HEK293 (cell line): ENCODE data around the gene PRKG1.

Experiments
- CTCF ChIP-seq: fragments of 450-650 bp; formaldehyde crosslinking; IDR thresholded peaks from 2 replicates; pipeline ENCODE4 v1.5.1; 2016; ENCODE audit warnings: missing biosample characterization, missing genetic modification characterization
- MZF1 ChIP-seq: fragments of 450-650 bp; formaldehyde crosslinking; IDR thresholded peaks from 2 replicates; pipeline ENCODE4 v1.5.1; 2017; ENCODE audit warnings: missing biosample characterization, missing genetic modification characterization, borderline replicate concordance
- SETDB1 ChIP-seq: IDR thresholded peaks from one replicate; pipeline ENCODE4 v1.6.1; 2017; ENCODE audit warnings: mild to moderate bottlenecking, low read length, moderate library complexity, mixed read lengths; ENCODE audit not compliant: insufficient read length
- SP3 ChIP-seq: fragments of 450-650 bp; formaldehyde crosslinking; IDR thresholded peaks from 2 replicates; pipeline ENCODE4 v1.5.1; 2016; ENCODE audit warnings: missing biosample characterization, missing genetic modification characterization
- TCF7L2 ChIP-seq: IDR thresholded peaks from 2 replicates; pipeline ENCODE4 v1.6.1; 2011; ENCODE audit warnings: low read depth, mild to moderate bottlenecking, inconsistent platforms, low read length, moderate library complexity, borderline replicate concordance
- ZBTB6 ChIP-seq: fragments of 450-650 bp; formaldehyde crosslinking; IDR thresholded peaks from 2 replicates; pipeline ENCODE4 v1.5.1; 2017; ENCODE audit warnings: missing biosample characterization, missing genetic modification characterization
- ZNF18 ChIP-seq: fragments of 450-650 bp; formaldehyde crosslinking; IDR thresholded peaks from 2 replicates; pipeline ENCODE4 v1.5.1; 2016; ENCODE audit warnings: missing biosample characterization, missing genetic modification characterization
- ZNF184 ChIP-seq: fragments of 450-650 bp; IDR thresholded peaks from 2 replicates; pipeline ENCODE4 v1.5.1; 2018; ENCODE audit warnings: missing biosample characterization, mild to moderate bottlenecking, missing genetic modification characterization
- ZNF223 ChIP-seq: fragments of 450-650 bp; formaldehyde crosslinking; IDR thresholded peaks from 2 replicates; pipeline ENCODE4 v1.5.1; 2016; ENCODE audit warnings: missing biosample characterization, missing genetic modification characterization
- ZNF292 ChIP-seq: fragments of 450-650 bp; formaldehyde crosslinking; IDR thresholded peaks from 2 replicates; pipeline ENCODE4 v1.5.1; 2016; ENCODE audit warnings: low read depth, missing biosample characterization, missing genetic modification characterization, borderline replicate concordance
- ZNF302 ChIP-seq: fragments of 450-650 bp; formaldehyde crosslinking; IDR thresholded peaks from 2 replicates; pipeline ENCODE4 v1.5.1; 2016; ENCODE audit warnings: missing biosample characterization, missing genetic modification characterization, low read depth
- ZNF518A ChIP-seq: fragments of 450-650 bp; formaldehyde crosslinking; conservative IDR thresholded peaks from 2 replicates; pipeline ENCODE4 v1.5.1; 2016; ENCODE audit warnings: low read depth, missing biosample characterization, missing genetic modification characterization
- ZNF561 ChIP-seq: fragments of 450-650 bp; IDR thresholded peaks from 2 replicates; pipeline ENCODE4 v1.5.1; 2018; ENCODE audit warnings: missing biosample characterization, missing genetic modification characterization, borderline replicate concordance
- ZNF626 ChIP-seq: fragments of 450-650 bp; sonication (Bioruptor Pico); formaldehyde crosslinking; IDR thresholded peaks from 2 replicates; pipeline ENCODE4 v1.5.1; 2018; ENCODE audit warnings: missing biosample characterization, missing genetic modification characterization, inconsistent platforms
- ZNF629 ChIP-seq: fragments of 450-650 bp; formaldehyde crosslinking; IDR thresholded peaks from 2 replicates; pipeline ENCODE4 v1.5.1; 2017; ENCODE audit warnings: missing biosample characterization, missing genetic modification characterization
- ZNF707 ChIP-seq: fragments of 450-650 bp; formaldehyde crosslinking; IDR thresholded peaks from 2 replicates; pipeline ENCODE4 v1.5.1; 2016; ENCODE audit warnings: missing biosample characterization, missing genetic modification characterization
- ZNF777 ChIP-seq: fragments of 450-650 bp; formaldehyde crosslinking; IDR thresholded peaks from 2 replicates; pipeline ENCODE4 v1.5.1; 2017; ENCODE audit warnings: missing biosample characterization, missing genetic modification characterization, borderline replicate concordance
- TF ChIP-seq, protein P1 (sequence below): fragments of 450-650 bp; formaldehyde crosslinking; IDR thresholded peaks from 2 replicates; pipeline ENCODE4 v1.5.1; 2016; ENCODE audit warnings: missing biosample characterization, missing genetic modification characterization, borderline replicate concordance

Gene PRKG1

GRCh38 chr10:51699475-51700227 is 625.4 kb downstream of the PRKG1 start, which contains the start of gene CSTF2T (continued):
- TF ChIP-seq, protein P1, sequence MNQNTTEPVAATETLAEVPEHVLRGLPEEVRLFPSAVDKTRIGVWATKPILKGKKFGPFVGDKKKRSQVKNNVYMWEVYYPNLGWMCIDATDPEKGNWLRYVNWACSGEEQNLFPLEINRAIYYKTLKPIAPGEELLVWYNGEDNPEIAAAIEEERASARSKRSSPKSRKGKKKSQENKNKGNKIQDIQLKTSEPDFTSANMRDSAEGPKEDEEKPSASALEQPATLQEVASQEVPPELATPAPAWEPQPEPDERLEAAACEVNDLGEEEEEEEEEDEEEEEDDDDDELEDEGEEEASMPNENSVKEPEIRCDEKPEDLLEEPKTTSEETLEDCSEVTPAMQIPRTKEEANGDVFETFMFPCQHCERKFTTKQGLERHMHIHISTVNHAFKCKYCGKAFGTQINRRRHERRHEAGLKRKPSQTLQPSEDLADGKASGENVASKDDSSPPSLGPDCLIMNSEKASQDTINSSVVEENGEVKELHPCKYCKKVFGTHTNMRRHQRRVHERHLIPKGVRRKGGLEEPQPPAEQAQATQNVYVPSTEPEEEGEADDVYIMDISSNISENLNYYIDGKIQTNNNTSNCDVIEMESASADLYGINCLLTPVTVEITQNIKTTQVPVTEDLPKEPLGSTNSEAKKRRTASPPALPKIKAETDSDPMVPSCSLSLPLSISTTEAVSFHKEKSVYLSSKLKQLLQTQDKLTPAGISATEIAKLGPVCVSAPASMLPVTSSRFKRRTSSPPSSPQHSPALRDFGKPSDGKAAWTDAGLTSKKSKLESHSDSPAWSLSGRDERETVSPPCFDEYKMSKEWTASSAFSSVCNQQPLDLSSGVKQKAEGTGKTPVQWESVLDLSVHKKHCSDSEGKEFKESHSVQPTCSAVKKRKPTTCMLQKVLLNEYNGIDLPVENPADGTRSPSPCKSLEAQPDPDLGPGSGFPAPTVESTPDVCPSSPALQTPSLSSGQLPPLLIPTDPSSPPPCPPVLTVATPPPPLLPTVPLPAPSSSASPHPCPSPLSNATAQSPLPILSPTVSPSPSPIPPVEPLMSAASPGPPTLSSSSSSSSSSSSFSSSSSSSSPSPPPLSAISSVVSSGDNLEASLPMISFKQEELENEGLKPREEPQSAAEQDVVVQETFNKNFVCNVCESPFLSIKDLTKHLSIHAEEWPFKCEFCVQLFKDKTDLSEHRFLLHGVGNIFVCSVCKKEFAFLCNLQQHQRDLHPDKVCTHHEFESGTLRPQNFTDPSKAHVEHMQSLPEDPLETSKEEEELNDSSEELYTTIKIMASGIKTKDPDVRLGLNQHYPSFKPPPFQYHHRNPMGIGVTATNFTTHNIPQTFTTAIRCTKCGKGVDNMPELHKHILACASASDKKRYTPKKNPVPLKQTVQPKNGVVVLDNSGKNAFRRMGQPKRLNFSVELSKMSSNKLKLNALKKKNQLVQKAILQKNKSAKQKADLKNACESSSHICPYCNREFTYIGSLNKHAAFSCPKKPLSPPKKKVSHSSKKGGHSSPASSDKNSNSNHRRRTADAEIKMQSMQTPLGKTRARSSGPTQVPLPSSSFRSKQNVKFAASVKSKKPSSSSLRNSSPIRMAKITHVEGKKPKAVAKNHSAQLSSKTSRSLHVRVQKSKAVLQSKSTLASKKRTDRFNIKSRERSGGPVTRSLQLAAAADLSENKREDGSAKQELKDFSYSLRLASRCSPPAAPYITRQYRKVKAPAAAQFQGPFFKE (tag by site-specific recombination), result no peak
- 0 out of 2 replicates have a peak, but pooled peaks have one; percentile 56 for TF ChIP-seq ZNF626 (tag by site-specific recombination)
- no peak; the same call in 1 of the 2 replicates for TF ChIP-seq ZBTB6 (tag by site-specific recombination)
- TF ChIP-seq ZNF518A (tag by site-specific recombination), result peak; percentile 99
- no peak for TF ChIP-seq ZNF292 (tag by site-specific recombination)
- no peak for TF ChIP-seq TCF7L2
- peak; percentile 70; the same call in 1 of the 2 replicates for TF ChIP-seq MZF1
- TF ChIP-seq ZNF561 (tag by site-specific recombination), result peak; percentile 88
- no peak for TF ChIP-seq ZNF707 (tag by site-specific recombination)
- no peak for TF ChIP-seq ZNF18 (tag by site-specific recombination)
- TF ChIP-seq CTCF (tag by site-specific recombination), result no peak
- TF ChIP-seq ZNF629 (tag by site-specific recombination), result peak; percentile 100
- TF ChIP-seq ZNF777 (tag by site-specific recombination), result no peak
- peak; percentile 12 for TF ChIP-seq SETDB1
- TF ChIP-seq SP3, result peak; percentile 96
- TF ChIP-seq ZNF184 (tag by site-specific recombination), result no peak; the same call in 1 of the 2 replicates
- TF ChIP-seq ZNF302 (tag by site-specific recombination), result 0 out of 2 replicates have a peak, but pooled peaks have one; percentile 41
- TF ChIP-seq ZNF223 (tag by site-specific recombination), result no peak; the same call in 1 of the 2 replicates
